Measurements from ENCODE around the gene AP2M1.

The AP2M1 gene

GRCh38 chr3:184231671-184232070 lies 57.0 kb downstream of the AP2M1 start:
- Histone ChIP-seq H3K27ac (ENCODE audit: insufficient read depth, low read depth, low read length, poor library complexity, severe bottlenecking) (no peak overlapping the region), H3K27me3 (ENCODE audit: control insufficient read depth, insufficient read depth, low read length, poor library complexity, severe bottlenecking) (peaks cover 80% of the 10 kb centered on the region), H3K36me3 (ENCODE audit: control insufficient read depth, insufficient read depth, low read length) (no peaks in the 10 kb centered on the region), H3K9me3 (ENCODE audit: control insufficient read depth, low read length) (no peaks in the 10 kb centered on the region), H3K4me3 (ENCODE audit: insufficient read depth, low read depth, low read length) (no peak overlapping the region), H3K4me1 (ENCODE audit: control insufficient read depth, insufficient read depth, low read length) (peaks cover 10% of the 10 kb centered on the region)
- WGBS, 2 experiments: 63 to 71% methylated on average over 3 of the region's 3 CpGs

DNA sequence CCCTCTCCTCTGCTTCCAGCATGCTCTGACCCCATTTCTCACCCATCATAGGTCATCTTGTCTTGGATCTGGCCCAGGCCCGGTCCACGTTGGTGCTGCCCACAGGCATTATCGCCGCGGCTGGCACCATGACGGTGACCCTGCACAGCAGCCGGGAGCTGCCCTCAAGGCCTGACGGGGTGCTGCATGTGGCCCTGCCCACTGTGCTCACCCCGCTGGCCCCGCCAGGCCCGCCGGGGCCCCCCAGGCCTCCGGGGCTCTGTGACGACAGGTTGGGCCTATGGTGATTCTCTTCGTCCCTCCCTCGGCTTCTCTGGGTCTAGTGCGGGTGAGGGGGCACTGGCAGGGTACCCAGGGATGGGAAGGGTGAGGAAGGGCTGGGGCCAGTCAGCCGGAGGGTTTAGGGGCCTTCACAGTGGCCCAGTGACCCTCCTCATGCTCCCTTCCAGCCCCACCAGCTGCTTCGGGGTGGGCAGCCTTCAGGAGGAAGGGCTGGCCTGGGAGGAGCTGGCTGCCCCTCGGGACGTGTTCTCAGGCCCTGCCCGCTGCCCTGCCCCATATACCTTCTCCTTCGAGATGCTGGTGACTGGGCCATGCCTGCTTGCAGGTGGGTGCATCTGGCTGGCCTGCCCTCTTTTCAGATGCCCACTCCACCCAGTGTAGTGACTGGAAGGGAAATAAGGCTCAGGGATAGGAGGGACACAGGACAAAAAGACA lies 58.6 kb downstream of the AP2M1 start:
- no peaks in the 10 kb centered on the region for H3K36me3 ChIP-seq (ENCODE audit: control insufficient read depth, insufficient read depth, low read length)
- peaks cover 70% of the 10 kb centered on the region for H3K27me3 ChIP-seq (ENCODE audit: control insufficient read depth, insufficient read depth, low read length, poor library complexity, severe bottlenecking)
- no peak overlapping the region for H3K4me3 ChIP-seq (ENCODE audit: insufficient read depth, low read depth, low read length)
- no peak overlapping the region for H3K27ac ChIP-seq (ENCODE audit: insufficient read depth, low read depth, low read length, poor library complexity, severe bottlenecking)
- peaks cover 10% of the 10 kb centered on the region for H3K4me1 ChIP-seq (ENCODE audit: control insufficient read depth, insufficient read depth, low read length)
- H3K9me3 ChIP-seq (ENCODE audit: control insufficient read depth, low read length): no peaks in the 10 kb centered on the region
- 86 to 91% methylated on average over 23 of the region's 23 CpGs for WGBS, 2 experiments

Measured in ectodermal cell (in vitro differentiated cells).